Liver (tissue), 9 donors: ENCODE data around the gene DMRTB1. TPM values are rescaled to one million over a fixed set of nuclear protein-coding genes. Genes with fewer than 3 reads are reported as not detected.

Experiments used
- DNase-seq: peaks from one replicate; pipeline ENCODE4 v3.0.0-alpha.2; 2017; ENCODE audit warnings: low spot score
- H3K27ac ChIP-seq, 2 donors: one replicate each; pipeline ENCODE4 v1.7.0; 2013; ENCODE audit warnings: inconsistent platforms in 2 of 2, low read length in 2 of 2, control low read depth in 1 of 2, low read depth in 1 of 2, mild to moderate bottlenecking in 1 of 2
- H3K27me3 ChIP-seq, 4 donors: one replicate each; pipeline versions ENCODE4 v1.6.1 to v1.7.0; 2013; ENCODE audit warnings: low read length in 3 of 4, inconsistent platforms in 1 of 4, mild to moderate bottlenecking in 1 of 4, moderate library complexity in 1 of 4; ENCODE audit not compliant: control insufficient read depth in 4 of 4, insufficient read depth in 4 of 4
- H3K36me3 ChIP-seq, 4 donors: one replicate each; pipeline versions ENCODE4 v1.6.1 to v1.7.0; 2013; ENCODE audit warnings: low read length in 3 of 4, mild to moderate bottlenecking in 3 of 4, low read depth in 1 of 4, moderate library complexity in 1 of 4; ENCODE audit not compliant: control insufficient read depth in 4 of 4, insufficient read depth in 3 of 4
- H3K4me1 ChIP-seq, 4 donors: one replicate each; pipeline versions ENCODE4 v1.6.1 to v1.7.0; 2013; ENCODE audit warnings: low read length in 3 of 4, mild to moderate bottlenecking in 3 of 4, moderate library complexity in 1 of 4; ENCODE audit not compliant: control insufficient read depth in 4 of 4, insufficient read depth in 4 of 4
- H3K4me3 ChIP-seq, 3 donors: one replicate each; pipeline versions ENCODE4 v1.6.1 to v1.7.0; 2013; ENCODE audit warnings: low read length in 3 of 3, control low read depth in 1 of 3, low read depth in 1 of 3, mild to moderate bottlenecking in 1 of 3
- H3K9ac ChIP-seq, 2 donors: one replicate each; pipeline ENCODE4 v1.7.0; 2013; ENCODE audit warnings: low read length in 2 of 2, mild to moderate bottlenecking in 2 of 2, moderate library complexity in 2 of 2, control low read depth in 1 of 2, low read depth in 1 of 2
- H3K9me3 ChIP-seq, 4 donors: one replicate each; pipeline versions ENCODE4 v1.6.1 to v1.7.0; 2013; ENCODE audit warnings: low read length in 3 of 4; ENCODE audit not compliant: control insufficient read depth in 4 of 4
- EGR1 ChIP-seq, 2 donors: IDR thresholded peaks; 2 replicates each; pipeline ENCODE4 v1.6.1; 2016 to 2018; ENCODE audit warnings: antibody characterized with exemption in 2 of 2, low read depth in 2 of 2
- FOXA1 ChIP-seq: IDR thresholded peaks from 2 replicates; pipeline ENCODE4 v1.6.1; 2016; ENCODE audit warnings: antibody characterized with exemption
- FOXA2 ChIP-seq: IDR thresholded peaks from 2 replicates; pipeline ENCODE4 v1.6.1; 2016; ENCODE audit warnings: antibody characterized with exemption
- GABPA ChIP-seq, 2 donors: IDR thresholded peaks in 1 of 2; conservative IDR thresholded peaks in 1 of 2; 2 replicates each; pipeline ENCODE4 v1.6.1; 2016; ENCODE audit warnings: antibody characterized with exemption in 2 of 2, mild to moderate bottlenecking in 1 of 2, moderate library complexity in 1 of 2
- HNF4A ChIP-seq, 2 donors: conservative IDR thresholded peaks; 2 replicates each; pipeline ENCODE4 v1.6.1; 2016; ENCODE audit warnings: antibody characterized with exemption in 2 of 2, mild to moderate bottlenecking in 2 of 2
- HNF4G ChIP-seq: IDR thresholded peaks from 2 replicates; pipeline ENCODE4 v1.6.1; 2016; ENCODE audit warnings: antibody characterized with exemption
- JUND ChIP-seq, 2 donors: IDR thresholded peaks; 2 replicates each; pipeline ENCODE4 v1.6.1; 2016; ENCODE audit warnings: antibody characterized with exemption in 2 of 2
- NR2F2 ChIP-seq: IDR thresholded peaks from 2 replicates; pipeline ENCODE4 v1.6.1; 2016; ENCODE audit warnings: antibody characterized with exemption
- RAD21 ChIP-seq, 2 donors: IDR thresholded peaks; 2 replicates each; pipeline ENCODE4 v1.6.1; 2016; ENCODE audit warnings: antibody characterized with exemption in 2 of 2, mild to moderate bottlenecking in 2 of 2
- RXRA ChIP-seq, 2 donors: IDR thresholded peaks; 2 replicates each; pipeline ENCODE4 v1.6.1; 2017 to 2018; ENCODE audit warnings: antibody characterized with exemption in 2 of 2, mild to moderate bottlenecking in 1 of 2
- TAF1 ChIP-seq: conservative IDR thresholded peaks from 2 replicates; pipeline ENCODE4 v1.6.1; 2016; ENCODE audit warnings: antibody characterized with exemption, mild to moderate bottlenecking
- YY1 ChIP-seq: IDR thresholded peaks from 2 replicates; pipeline ENCODE4 v1.6.1; 2016; ENCODE audit warnings: antibody characterized with exemption, mild to moderate bottlenecking
- WGBS: extraction: QIAGEN DNeasy Blood & Tissue Kit; methylation state at CpG from one replicate; pipeline ENCODE4 v1.1.7; 2013; 5-methylcytosine and 5-hydroxymethylcytosine counted together
- polyA plus RNA-seq, 2 donors: library from polyadenylated mRNA; stranded (reverse) in 1 of 2; unstranded in 1 of 2; fragments of 200-250 nt in 1 of 2; fragments of >200 nt in 1 of 2; fragmentation: Nextera tagmentation in 1 of 2; extraction: Ambion mirVana in 1 of 2; gene quantifications; one replicate each; pipeline versions ENCODE4 v1.2.1 to v1.2.3, GENCODE V29; 2013 to 2015
- total RNA-seq, 2 donors: library from RNA; depleted of rRNA; stranded (reverse); fragments of >200 nt; gene quantifications; one replicate each; pipeline ENCODE4 v1.2.3, GENCODE V29; 2014
- TF ChIP-seq, protein P1 (sequence below): IDR thresholded peaks from 2 replicates; pipeline ENCODE4 v1.6.1; 2016; ENCODE audit warnings: antibody characterized with exemption
- TF ChIP-seq, protein P2 (sequence below): IDR thresholded peaks from 2 replicates; pipeline ENCODE4 v1.6.1; 2016; ENCODE audit warnings: antibody characterized with exemption, mild to moderate bottlenecking
- TF ChIP-seq, protein P3 (sequence below): IDR thresholded peaks from 2 replicates; pipeline ENCODE4 v1.6.1; 2016; ENCODE audit warnings: antibody characterized with exemption
- TF ChIP-seq, protein P4 (sequence below): IDR thresholded peaks from 2 replicates; pipeline ENCODE4 v1.6.1; 2016; ENCODE audit warnings: antibody characterized with exemption
- TF ChIP-seq, protein P5 (sequence below): fragments of 150-350 bp; IDR thresholded peaks from 2 replicates; pipeline ENCODE4 v1.5.1; 2017; ENCODE audit warnings: improper control_type of control experiment, low read depth, low read length; ENCODE audit not compliant: missing input control
- donor health status: healthy.
- donor health status: healthy.
- donor health status: healthy.
- donor health status: healthy.
- donor health status: healthy.

The DMRTB1 gene
- total and polyA plus RNA-seq, 4 donors = not detected

DNA sequence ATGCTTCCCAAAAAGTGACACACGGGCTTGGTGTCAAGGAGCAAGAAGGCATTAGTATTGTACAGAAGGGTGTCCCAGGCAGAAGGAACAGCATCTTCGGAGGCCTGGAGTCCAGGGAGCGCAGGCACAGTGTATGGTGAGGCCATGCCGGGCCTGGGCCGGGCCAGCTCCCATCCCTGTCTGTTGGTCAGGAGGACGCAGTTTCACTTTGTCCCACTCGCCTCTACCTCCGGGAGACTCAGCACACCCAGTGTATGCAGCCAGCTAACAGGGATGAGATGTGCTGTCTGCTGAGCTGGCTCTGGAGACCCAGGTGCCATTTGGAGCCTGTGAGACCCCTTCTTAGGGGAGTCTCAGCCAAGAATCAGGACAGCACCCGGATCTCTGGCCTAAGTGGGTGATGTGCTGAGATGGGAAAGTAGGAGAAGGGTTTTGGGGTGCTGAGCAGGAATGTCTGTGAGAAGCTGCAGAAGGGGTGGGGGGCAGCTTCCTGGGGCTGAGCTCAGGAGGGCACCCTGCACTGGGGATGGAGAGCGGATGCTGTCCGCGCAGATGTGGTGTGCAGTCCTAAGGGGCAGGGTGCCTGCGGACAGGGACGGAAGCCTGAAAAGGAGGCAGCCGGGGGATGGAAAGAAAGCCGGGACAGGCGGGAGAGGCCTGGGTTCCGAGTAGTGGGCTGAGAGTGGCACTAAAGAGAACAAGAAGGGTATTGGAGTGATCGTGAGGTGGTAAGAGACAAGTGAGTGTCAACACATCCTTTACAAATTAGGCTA lies 25.7 kb downstream of the DMRTB1 start:
- no peak for TF ChIP-seq GABPA (IDR thresholded peaks at IDR 0.05 in 1 of 2, conservative IDR thresholded peaks at IDR 0.05 in 1 of 2)
- TF ChIP-seq, protein P1, sequence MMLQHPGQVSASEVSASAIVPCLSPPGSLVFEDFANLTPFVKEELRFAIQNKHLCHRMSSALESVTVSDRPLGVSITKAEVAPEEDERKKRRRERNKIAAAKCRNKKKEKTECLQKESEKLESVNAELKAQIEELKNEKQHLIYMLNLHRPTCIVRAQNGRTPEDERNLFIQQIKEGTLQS = no peak
- TF ChIP-seq, protein P2, sequence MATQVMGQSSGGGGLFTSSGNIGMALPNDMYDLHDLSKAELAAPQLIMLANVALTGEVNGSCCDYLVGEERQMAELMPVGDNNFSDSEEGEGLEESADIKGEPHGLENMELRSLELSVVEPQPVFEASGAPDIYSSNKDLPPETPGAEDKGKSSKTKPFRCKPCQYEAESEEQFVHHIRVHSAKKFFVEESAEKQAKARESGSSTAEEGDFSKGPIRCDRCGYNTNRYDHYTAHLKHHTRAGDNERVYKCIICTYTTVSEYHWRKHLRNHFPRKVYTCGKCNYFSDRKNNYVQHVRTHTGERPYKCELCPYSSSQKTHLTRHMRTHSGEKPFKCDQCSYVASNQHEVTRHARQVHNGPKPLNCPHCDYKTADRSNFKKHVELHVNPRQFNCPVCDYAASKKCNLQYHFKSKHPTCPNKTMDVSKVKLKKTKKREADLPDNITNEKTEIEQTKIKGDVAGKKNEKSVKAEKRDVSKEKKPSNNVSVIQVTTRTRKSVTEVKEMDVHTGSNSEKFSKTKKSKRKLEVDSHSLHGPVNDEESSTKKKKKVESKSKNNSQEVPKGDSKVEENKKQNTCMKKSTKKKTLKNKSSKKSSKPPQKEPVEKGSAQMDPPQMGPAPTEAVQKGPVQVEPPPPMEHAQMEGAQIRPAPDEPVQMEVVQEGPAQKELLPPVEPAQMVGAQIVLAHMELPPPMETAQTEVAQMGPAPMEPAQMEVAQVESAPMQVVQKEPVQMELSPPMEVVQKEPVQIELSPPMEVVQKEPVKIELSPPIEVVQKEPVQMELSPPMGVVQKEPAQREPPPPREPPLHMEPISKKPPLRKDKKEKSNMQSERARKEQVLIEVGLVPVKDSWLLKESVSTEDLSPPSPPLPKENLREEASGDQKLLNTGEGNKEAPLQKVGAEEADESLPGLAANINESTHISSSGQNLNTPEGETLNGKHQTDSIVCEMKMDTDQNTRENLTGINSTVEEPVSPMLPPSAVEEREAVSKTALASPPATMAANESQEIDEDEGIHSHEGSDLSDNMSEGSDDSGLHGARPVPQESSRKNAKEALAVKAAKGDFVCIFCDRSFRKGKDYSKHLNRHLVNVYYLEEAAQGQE = no peak
- TF ChIP-seq YY1 = no peak
- no peak for TF ChIP-seq NR2F2
- TF ChIP-seq TAF1 = no peak
- TF ChIP-seq, protein P3, sequence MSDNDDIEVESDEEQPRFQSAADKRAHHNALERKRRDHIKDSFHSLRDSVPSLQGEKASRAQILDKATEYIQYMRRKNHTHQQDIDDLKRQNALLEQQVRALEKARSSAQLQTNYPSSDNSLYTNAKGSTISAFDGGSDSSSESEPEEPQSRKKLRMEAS = no peak
- no peak for TF ChIP-seq FOXA1
- TF ChIP-seq EGR1 (IDR thresholded peaks at IDR 0.05; ENCODE audit: low read depth in 2 of 2) = no peak
- TF ChIP-seq, protein P4, sequence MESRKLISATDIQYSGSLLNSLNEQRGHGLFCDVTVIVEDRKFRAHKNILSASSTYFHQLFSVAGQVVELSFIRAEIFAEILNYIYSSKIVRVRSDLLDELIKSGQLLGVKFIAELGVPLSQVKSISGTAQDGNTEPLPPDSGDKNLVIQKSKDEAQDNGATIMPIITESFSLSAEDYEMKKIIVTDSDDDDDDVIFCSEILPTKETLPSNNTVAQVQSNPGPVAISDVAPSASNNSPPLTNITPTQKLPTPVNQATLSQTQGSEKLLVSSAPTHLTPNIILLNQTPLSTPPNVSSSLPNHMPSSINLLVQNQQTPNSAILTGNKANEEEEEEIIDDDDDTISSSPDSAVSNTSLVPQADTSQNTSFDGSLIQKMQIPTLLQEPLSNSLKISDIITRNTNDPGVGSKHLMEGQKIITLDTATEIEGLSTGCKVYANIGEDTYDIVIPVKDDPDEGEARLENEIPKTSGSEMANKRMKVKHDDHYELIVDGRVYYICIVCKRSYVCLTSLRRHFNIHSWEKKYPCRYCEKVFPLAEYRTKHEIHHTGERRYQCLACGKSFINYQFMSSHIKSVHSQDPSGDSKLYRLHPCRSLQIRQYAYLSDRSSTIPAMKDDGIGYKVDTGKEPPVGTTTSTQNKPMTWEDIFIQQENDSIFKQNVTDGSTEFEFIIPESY = no peak
- no peak for TF ChIP-seq RXRA (IDR thresholded peaks at IDR 0.05)
- no peak for TF ChIP-seq JUND (IDR thresholded peaks at IDR 0.05)
- TF ChIP-seq HNF4G = no peak
- TF ChIP-seq RAD21 (IDR thresholded peaks at IDR 0.05) = no peak
- TF ChIP-seq, protein P5, sequence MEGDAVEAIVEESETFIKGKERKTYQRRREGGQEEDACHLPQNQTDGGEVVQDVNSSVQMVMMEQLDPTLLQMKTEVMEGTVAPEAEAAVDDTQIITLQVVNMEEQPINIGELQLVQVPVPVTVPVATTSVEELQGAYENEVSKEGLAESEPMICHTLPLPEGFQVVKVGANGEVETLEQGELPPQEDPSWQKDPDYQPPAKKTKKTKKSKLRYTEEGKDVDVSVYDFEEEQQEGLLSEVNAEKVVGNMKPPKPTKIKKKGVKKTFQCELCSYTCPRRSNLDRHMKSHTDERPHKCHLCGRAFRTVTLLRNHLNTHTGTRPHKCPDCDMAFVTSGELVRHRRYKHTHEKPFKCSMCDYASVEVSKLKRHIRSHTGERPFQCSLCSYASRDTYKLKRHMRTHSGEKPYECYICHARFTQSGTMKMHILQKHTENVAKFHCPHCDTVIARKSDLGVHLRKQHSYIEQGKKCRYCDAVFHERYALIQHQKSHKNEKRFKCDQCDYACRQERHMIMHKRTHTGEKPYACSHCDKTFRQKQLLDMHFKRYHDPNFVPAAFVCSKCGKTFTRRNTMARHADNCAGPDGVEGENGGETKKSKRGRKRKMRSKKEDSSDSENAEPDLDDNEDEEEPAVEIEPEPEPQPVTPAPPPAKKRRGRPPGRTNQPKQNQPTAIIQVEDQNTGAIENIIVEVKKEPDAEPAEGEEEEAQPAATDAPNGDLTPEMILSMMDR = no peak
- no peak for TF ChIP-seq HNF4A (conservative IDR thresholded peaks at IDR 0.05)
- TF ChIP-seq FOXA2 = no peak
- H3K9me3 ChIP-seq = peaks cover 0 to 2% (median under 1%) of the 10 kb centered on the region in 4 donors
- whole genome bisulfite sequencing = 79% methylated on average over 19 of the region's 19 CpGs
- H3K27ac ChIP-seq = no peak overlapping the region
- H3K36me3 ChIP-seq = no peaks in the 10 kb centered on the region
- H3K27me3 ChIP-seq = peaks cover 0 to 5% (median under 1%) of the 10 kb centered on the region in 4 donors
- H3K4me1 ChIP-seq = no peaks in the 10 kb centered on the region
- H3K9ac ChIP-seq = no peak overlapping the region
- H3K4me3 ChIP-seq = no peak overlapping the region
- no peak for DNase-seq
